ENCODE results near the gene TGFBR3L.

The TGFBR3L gene

GRCh38 chr19:7923295-7924191 is 8.9 kb downstream of the TGFBR3L start:
- DNase-seq (ENCODE audit: extremely low read depth, insufficient read length), result no peak

GRCh38 chr19:7924241-7924640 is 9.6 kb downstream of the TGFBR3L start:
- no peak for DNase-seq (ENCODE audit: extremely low read depth, insufficient read length)
- no peak for TF ChIP-seq CTCF (IDR thresholded peaks at IDR 0.05; ENCODE audit: insufficient read depth, low read length, poor library complexity, severe bottlenecking)
- H3K36me3 ChIP-seq (ENCODE audit: control insufficient read depth, insufficient read depth, low read length), result peaks cover 7% of the 10 kb centered on the region

More at GRCh38 chr19:7923295-7924191, 8.9 kb downstream of the TGFBR3L start:
- Histone ChIP-seq H3K27me3 (replicated peaks; ENCODE audit: control insufficient read depth, insufficient read depth, low read length) (no peaks in the 10 kb centered on the region), H3K36me3 (ENCODE audit: control insufficient read depth, insufficient read depth, low read length) (peaks cover 7% of the 10 kb centered on the region), H3K4me3 (replicated peaks; ENCODE audit: low read depth, low read length) (no peak overlapping the region)
- no peak for TF ChIP-seq CTCF (IDR thresholded peaks at IDR 0.05; ENCODE audit: insufficient read depth, low read length, poor library complexity, severe bottlenecking)

GRCh38 chr19:7924651-7925170 is 10.1 kb downstream of the TGFBR3L start:
- no peak overlapping the region for H3K4me3 ChIP-seq (replicated peaks; ENCODE audit: low read depth, low read length)

More at GRCh38 chr19:7924241-7924640, 9.6 kb downstream of the TGFBR3L start:
- Histone ChIP-seq H3K27me3 (replicated peaks; ENCODE audit: control insufficient read depth, insufficient read depth, low read length) (no peaks in the 10 kb centered on the region), H3K4me3 (replicated peaks; ENCODE audit: low read depth, low read length) (no peak overlapping the region)

GRCh38 chr19:7925171-7925851 is 10.7 kb downstream of the TGFBR3L start:
- H3K4me3 ChIP-seq (replicated peaks; ENCODE audit: low read depth, low read length), result no peak overlapping the region; the same call in 1 of the 2 replicates
- H3K27me3 ChIP-seq (replicated peaks; ENCODE audit: control insufficient read depth, insufficient read depth, low read length), result no peaks in the 10 kb centered on the region
- peak; percentile 88 for TF ChIP-seq CTCF (IDR thresholded peaks at IDR 0.05; ENCODE audit: insufficient read depth, low read length, poor library complexity, severe bottlenecking)
- DNase-seq (ENCODE audit: extremely low read depth, insufficient read length), result peak; percentile 78
- peaks cover 7% of the 10 kb centered on the region for H3K36me3 ChIP-seq (ENCODE audit: control insufficient read depth, insufficient read depth, low read length)

More at GRCh38 chr19:7924651-7925170, 10.1 kb downstream of the TGFBR3L start:
- peak; percentile 18 for DNase-seq (ENCODE audit: extremely low read depth, insufficient read length)
- no peaks in the 10 kb centered on the region for H3K27me3 ChIP-seq (replicated peaks; ENCODE audit: control insufficient read depth, insufficient read depth, low read length)
- TF ChIP-seq CTCF (IDR thresholded peaks at IDR 0.05; ENCODE audit: insufficient read depth, low read length, poor library complexity, severe bottlenecking), result no peak
- H3K36me3 ChIP-seq (ENCODE audit: control insufficient read depth, insufficient read depth, low read length), result peaks cover 7% of the 10 kb centered on the region

- peak within 1 kb of the TSS; percentile 45 for H3K4me3 ChIP-seq (replicated peaks; ENCODE audit: low read depth, low read length)
- no peak for TF ChIP-seq CTCF (IDR thresholded peaks at IDR 0.05; ENCODE audit: insufficient read depth, low read length, poor library complexity, severe bottlenecking)
- peak; percentile 56 for DNase-seq (ENCODE audit: extremely low read depth, insufficient read length)
- no peaks in the 10 kb centered on the region for H3K27me3 ChIP-seq (replicated peaks; ENCODE audit: control insufficient read depth, insufficient read depth, low read length)
- H3K36me3 ChIP-seq (ENCODE audit: control insufficient read depth, insufficient read depth, low read length), result peaks cover 7% of the 10 kb centered on the region
These were observed 11.5 kb downstream of the TGFBR3L start, which contains the start of gene CTXN1 for GRCh38 chr19:7926021-7926726. CTXN1 (minus strand) TSS chr19:7926135; CDS start chr19:7925538, 597 bp downstream.

All from GM06990 (cell line).